Upper lobe of right lung (tissue), 1 donor: Measurements from ENCODE around the gene NPSR1. TPM values are rescaled to one million over a fixed set of nuclear protein-coding genes. Genes with fewer than 3 reads are reported as not detected.
"Not testable (repeated sequence)": the region's sequence is repeated elsewhere in the genome, so short reads cannot be mapped to it uniquely, and the experiment has no call there.

Experiments
- ATAC-seq: fragments of 200-7000 bp; cut with Tn5 transposase; one replicate; pipeline ENCODE4 v1.9.1; 2020; ENCODE audit warnings: mild to moderate bottlenecking, moderate library complexity
- DNase-seq: peaks from one replicate; pipeline ENCODE4 v3.0.0-alpha.2; 2020
- H3K27ac ChIP-seq: fragments of 200-600 bp; one replicate; pipeline ENCODE4 v1.8.0; 2022
- H3K27me3 ChIP-seq: fragments of 200-600 bp; one replicate; pipeline ENCODE4 v1.8.0; 2022; ENCODE audit warnings: mild to moderate bottlenecking
- H3K36me3 ChIP-seq: fragments of 200-600 bp; one replicate; pipeline ENCODE4 v1.8.0; 2022
- H3K4me1 ChIP-seq: fragments of 200-600 bp; one replicate; pipeline ENCODE4 v1.8.0; 2022
- H3K4me3 ChIP-seq: fragments of 200-600 bp; one replicate; pipeline ENCODE4 v1.8.0; 2022; ENCODE audit warnings: mild to moderate bottlenecking
- H3K9me3 ChIP-seq: fragments of 200-600 bp; one replicate; pipeline ENCODE4 v1.8.0; 2022
- intact Hi-C: fragments of 100-400 bp; cut with DNase I; formaldehyde crosslinking; loops from one replicate; pipeline ENCODE4 v1.11.0; 2022
- long read RNA-seq: library from polyadenylated mRNA; unstranded; transcript quantifications from one replicate; pipeline ENCODE4 v2.0.0, GENCODE V29; 2021
- total RNA-seq: library from RNA; stranded (reverse); fragmentation: NEBNext Ultra II Directional; extraction: Animal tissue kit (Norgen Biotek cat#: 25700); gene quantifications from one replicate; pipeline ENCODE4 v1.2.1, GENCODE V29; 2021
- TF ChIP-seq, protein P1 (sequence below): fragments of 200-600 bp; IDR thresholded peaks from one replicate; pipeline ENCODE4 v1.8.0; 2022; ENCODE audit warnings: antibody characterized with exemption
- donor health status: DM: no; HTN: yes; CAD: no; lungs with severe emphysema.

NPSR1 gene, protein sequence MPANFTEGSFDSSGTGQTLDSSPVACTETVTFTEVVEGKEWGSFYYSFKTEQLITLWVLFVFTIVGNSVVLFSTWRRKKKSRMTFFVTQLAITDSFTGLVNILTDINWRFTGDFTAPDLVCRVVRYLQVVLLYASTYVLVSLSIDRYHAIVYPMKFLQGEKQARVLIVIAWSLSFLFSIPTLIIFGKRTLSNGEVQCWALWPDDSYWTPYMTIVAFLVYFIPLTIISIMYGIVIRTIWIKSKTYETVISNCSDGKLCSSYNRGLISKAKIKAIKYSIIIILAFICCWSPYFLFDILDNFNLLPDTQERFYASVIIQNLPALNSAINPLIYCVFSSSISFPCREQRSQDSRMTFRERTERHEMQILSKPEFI
- total RNA-seq: not detected
- long read RNA-seq: 0 reads

DNA sequence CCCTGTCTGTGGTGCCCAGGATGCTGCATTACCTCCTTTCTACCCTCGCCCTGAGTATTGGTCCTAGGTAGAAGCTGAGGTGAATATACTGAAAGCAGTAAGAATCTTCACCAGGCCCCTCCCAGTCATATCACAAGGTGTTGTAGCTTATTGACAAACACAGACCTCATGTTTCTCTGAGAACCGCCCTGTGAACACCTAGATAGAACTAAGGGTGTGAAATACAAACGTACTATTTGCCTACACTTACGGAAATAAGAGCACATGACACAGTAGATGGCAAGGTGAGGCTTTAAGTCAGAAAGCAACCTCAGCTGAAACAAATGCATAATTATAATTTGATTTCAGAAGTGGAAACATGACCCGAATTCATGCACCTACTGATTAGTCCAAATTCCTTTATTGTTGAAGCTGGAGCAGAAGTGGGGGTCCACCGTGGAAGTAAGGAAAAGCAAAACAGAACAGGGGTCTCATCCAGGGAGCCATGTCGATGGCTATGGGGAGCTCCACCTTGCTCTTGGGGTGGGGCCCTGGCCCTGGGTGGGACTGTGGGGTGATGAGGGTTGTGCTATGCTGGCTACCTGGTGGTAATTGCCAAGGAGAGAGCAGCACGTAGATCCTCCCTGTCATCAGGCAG, at the start of gene NPSR1:
TSS of gene NPSR1 (plus strand) at position 587 of the 637 bp plus-strand sequence. CDS start 195 bp downstream, outside the sequence.
- no peaks in the 10 kb centered on the region for H3K9me3 ChIP-seq
- H3K27ac ChIP-seq: no peak within 1 kb of the TSS
- ATAC-seq (peak; percentile 42), DNase-seq (no peak)
- intact Hi-C loops: no loop called here
- TF ChIP-seq, protein P1, sequence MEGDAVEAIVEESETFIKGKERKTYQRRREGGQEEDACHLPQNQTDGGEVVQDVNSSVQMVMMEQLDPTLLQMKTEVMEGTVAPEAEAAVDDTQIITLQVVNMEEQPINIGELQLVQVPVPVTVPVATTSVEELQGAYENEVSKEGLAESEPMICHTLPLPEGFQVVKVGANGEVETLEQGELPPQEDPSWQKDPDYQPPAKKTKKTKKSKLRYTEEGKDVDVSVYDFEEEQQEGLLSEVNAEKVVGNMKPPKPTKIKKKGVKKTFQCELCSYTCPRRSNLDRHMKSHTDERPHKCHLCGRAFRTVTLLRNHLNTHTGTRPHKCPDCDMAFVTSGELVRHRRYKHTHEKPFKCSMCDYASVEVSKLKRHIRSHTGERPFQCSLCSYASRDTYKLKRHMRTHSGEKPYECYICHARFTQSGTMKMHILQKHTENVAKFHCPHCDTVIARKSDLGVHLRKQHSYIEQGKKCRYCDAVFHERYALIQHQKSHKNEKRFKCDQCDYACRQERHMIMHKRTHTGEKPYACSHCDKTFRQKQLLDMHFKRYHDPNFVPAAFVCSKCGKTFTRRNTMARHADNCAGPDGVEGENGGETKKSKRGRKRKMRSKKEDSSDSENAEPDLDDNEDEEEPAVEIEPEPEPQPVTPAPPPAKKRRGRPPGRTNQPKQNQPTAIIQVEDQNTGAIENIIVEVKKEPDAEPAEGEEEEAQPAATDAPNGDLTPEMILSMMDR: no peak
- H3K4me1 ChIP-seq: no peaks in the 10 kb centered on the region
- H3K4me3 ChIP-seq: no peak within 1 kb of the TSS
- no peaks in the 10 kb centered on the region for H3K27me3 ChIP-seq
- H3K36me3 ChIP-seq: no peaks in the 10 kb centered on the region

DNA sequence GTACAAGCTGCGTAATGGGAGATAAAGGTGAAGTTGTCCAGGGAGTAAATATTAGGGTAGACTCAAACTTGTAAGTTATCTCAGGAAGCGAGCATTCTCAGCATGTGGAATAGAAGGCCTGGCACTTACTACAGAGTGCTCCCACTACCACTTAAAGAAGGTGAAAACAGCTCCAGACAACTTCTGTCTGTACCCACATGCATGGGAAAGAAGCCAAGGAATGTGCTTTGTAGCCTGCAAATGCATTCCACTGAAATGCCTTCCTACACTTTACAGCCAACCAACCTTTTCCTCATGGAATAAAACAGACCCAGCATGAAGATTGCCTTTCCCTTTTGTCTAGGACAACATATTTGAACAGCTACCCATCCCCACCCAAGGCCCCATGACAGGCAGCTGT, 45.4 kb upstream of the NPSR1 start:
- Histone ChIP-seq H3K36me3 (no peaks in the 10 kb centered on the region), H3K4me1 (no peaks in the 10 kb centered on the region), H3K4me3 (no peak overlapping the region), H3K27me3 (no peaks in the 10 kb centered on the region), H3K9me3 (no peaks in the 10 kb centered on the region), H3K27ac (no peak overlapping the region)
- intact Hi-C loops: no loop called here
- TF ChIP-seq, protein P1: no peak
- peak; percentile 84 for ATAC-seq
- DNase-seq: no peak

DNA sequence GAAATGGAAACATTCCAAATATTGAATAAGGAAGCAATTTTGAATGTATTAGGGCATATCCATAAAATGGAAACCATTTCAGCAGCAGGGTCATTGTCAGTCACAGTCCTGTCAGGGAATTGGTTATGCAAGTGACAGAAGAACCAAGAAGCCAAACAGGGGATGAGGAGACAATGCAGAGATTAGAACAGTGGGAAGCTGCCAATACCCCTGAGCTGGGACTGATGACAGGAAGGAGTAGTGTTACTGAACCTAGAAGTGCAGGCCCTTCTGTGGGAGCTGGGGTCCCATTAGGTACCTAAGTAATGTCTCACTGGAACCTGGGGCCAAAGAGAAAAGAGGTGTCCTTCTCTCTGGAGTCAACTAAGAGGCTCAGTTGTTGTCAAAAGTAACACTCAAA, 37.6 kb upstream of the NPSR1 start:
- no peak overlapping the region for H3K27ac ChIP-seq
- no peak overlapping the region for H3K4me3 ChIP-seq
- H3K36me3 ChIP-seq: no peaks in the 10 kb centered on the region
- no peaks in the 10 kb centered on the region for H3K4me1 ChIP-seq
- ATAC-seq: no peak
- intact Hi-C loops: no loop called here
- DNase-seq: no peak
- no peaks in the 10 kb centered on the region for H3K27me3 ChIP-seq
- TF ChIP-seq, protein P1: no peak
- H3K9me3 ChIP-seq: no peaks in the 10 kb centered on the region

DNA sequence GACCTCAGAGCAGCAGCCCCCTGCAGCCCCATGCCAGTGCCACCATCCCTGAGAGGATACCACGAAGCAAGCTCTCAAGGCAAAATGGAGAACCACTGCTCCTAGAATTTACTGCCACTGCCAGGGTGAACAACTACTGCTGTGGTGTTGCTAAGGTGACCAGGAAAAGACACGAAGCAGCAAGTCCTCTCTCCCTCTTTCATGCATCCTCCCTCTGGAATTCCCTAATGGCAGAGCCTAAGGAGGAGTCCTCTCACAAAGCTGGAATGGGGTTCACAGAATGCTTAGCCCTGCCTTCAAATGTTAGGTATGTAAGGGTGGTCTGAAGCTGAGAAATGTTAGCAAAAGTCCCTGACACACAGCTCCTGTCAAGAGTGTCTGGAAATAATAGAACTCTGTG, 35.8 kb upstream of the NPSR1 start:
- no peak overlapping the region for H3K4me3 ChIP-seq
- TF ChIP-seq, protein P1: no peak
- H3K27ac ChIP-seq: no peak overlapping the region
- no peaks in the 10 kb centered on the region for H3K27me3 ChIP-seq
- DNase-seq: no peak
- intact Hi-C loops: no loop called here
- no peaks in the 10 kb centered on the region for H3K36me3 ChIP-seq
- no peaks in the 10 kb centered on the region for H3K9me3 ChIP-seq
- ATAC-seq: no peak
- H3K4me1 ChIP-seq: no peaks in the 10 kb centered on the region

DNA sequence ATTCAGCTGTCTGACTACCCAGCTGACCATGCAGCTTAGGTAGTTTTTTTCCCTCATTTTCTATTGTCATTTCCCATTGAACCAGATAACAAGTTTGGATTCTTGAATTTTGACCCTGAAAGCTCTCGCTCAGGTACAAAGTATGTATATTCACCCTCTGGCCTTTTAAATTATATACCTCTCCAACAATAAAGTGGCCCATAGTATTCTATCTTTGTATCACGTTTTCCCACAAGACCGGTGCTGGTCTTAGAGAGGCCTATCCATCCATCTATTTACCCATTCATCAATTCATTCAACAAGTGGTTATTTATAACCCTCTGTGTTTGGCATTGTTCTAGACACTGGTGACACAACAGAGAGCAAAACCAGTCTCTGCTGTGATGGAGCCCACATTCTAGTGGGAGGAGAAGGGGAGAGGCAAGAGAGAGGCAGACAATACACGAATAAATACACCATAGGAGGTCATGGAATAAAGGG, 35.2 kb upstream of the NPSR1 start:
- Histone ChIP-seq H3K4me3 (no peak overlapping the region), H3K9me3 (no peaks in the 10 kb centered on the region), H3K27ac (no peak overlapping the region), H3K27me3 (no peaks in the 10 kb centered on the region), H3K36me3 (no peaks in the 10 kb centered on the region), H3K4me1 (no peaks in the 10 kb centered on the region)
- intact Hi-C loops: no loop called here
- TF ChIP-seq, protein P1: no peak
- no peak for ATAC-seq
- DNase-seq: no peak

DNA sequence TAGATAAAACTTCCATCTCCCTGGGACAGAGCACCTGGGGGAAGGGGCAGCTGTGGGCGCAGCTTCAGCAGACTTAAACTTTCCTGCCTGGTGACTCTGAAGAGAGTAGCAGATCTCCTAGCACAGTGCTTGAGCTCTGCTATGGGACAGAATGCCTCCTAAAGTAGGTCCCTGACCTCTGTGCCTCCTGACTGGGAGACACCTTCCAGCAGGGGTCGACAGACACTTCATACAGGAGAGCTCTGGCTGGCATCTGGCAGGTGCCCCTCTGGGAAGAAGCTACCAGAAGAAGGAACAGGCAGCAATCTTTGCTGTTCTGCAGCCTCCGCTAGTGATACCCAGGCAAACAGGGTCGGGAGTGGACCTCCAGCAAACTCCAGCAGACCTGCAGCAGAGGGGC, 29.4 kb upstream of the NPSR1 start:
- H3K36me3 ChIP-seq, H3K9me3 ChIP-seq, H3K4me3 ChIP-seq, H3K27ac ChIP-seq, DNase-seq, H3K4me1 ChIP-seq, intact Hi-C loops, H3K27me3 ChIP-seq, ATAC-seq: not testable (repeated sequence)
